Stimulated activated naive CD8-positive, alpha-beta T cell treated with anti-CD3 and anti-CD28 coated beads, Interleukin-15, Interleukin-2, amounts not matched to agents 100 ng/mL and 50 ng/mL, for 24 hours (primary cell): Measurements from ENCODE around the gene FHOD3.
A peak's percentile ranks its signal among the peaks of the same experiment; 100 is the strongest.

ENCODE experiments used
- H3K27ac Mint-ChIP-seq: one replicate; pipeline ENCODE4 v1.8.0; 2021; ENCODE audit warnings: mild to moderate bottlenecking, mixed read lengths
- H3K27me3 Mint-ChIP-seq: one replicate; pipeline ENCODE4 v1.8.0; 2021; ENCODE audit warnings: mixed read lengths
- H3K36me3 Mint-ChIP-seq: one replicate; pipeline ENCODE4 v1.8.0; 2021; ENCODE audit warnings: low read depth, mixed read lengths
- H3K4me1 Mint-ChIP-seq: one replicate; pipeline ENCODE4 v1.8.0; 2021; ENCODE audit warnings: low read depth, mixed read lengths
- H3K4me3 Mint-ChIP-seq: one replicate; pipeline ENCODE4 v1.8.0; 2021; ENCODE audit warnings: mild to moderate bottlenecking, mixed read lengths
- H3K9me3 Mint-ChIP-seq: one replicate; pipeline ENCODE4 v1.8.0; 2021; ENCODE audit warnings: mixed read lengths

FHOD3 gene

GRCh38 chr18:36828157-36828629 lies 530.7 kb downstream of the FHOD3 start:
- Mint-ChIP-seq H3K27me3 (no peaks in the 10 kb centered on the region), H3K4me1 (peaks cover 47% of the 10 kb centered on the region), H3K4me3 (peak overlapping the region; percentile 92), H3K27ac (peak overlapping the region; percentile 94), H3K36me3 (peaks cover 14% of the 10 kb centered on the region), H3K9me3 (no peaks in the 10 kb centered on the region)

DNA sequence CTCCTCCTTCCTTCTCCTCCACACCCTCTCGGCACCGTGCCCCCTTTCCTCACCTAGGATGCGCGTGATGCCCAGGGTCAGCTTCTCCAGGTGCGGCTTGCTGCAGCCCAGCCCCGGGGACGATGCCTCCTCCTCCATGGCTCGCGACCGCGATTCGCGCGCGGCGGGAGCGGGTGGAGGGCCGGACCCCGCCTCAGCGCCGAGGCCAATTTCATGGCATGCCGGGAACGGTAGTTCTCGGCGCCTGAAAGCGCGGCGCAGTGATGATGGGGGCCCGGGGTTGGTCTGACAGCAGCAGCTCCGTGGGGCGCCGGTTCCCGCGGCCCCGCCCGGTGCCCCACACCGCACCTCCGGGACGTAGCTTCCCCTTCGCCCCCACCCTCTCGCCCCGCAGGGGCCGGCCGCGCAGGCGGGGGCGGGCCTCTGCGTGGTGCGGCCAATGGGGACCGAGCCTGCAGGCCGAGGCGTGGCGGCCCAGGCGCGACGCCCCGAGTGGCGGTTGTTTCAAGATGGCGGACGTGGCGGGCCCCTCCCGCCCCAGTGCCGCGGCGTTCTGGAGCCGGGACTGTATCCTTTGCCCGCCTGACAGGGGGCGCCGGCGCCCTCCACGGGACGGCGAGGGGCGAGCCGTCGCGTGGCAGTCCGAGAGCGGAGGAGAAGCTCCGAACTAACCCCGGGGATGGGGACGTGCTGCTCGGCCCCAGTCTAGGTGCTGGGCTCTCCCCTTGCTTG lies 531.3 kb downstream of the FHOD3 start, which contains the start of the genes KIAA1328 and TPGS2:
Gene KIAA1328 (plus strand): TSS at position 498 of the 732 bp plus-strand sequence. CDS start 12 bp downstream, at position 510.
Gene TPGS2 (minus strand): TSS at position 373 of the 732 bp plus-strand sequence. CDS start 235 bp downstream, at position 138.
- Mint-ChIP-seq H3K9me3 (no peaks in the 10 kb centered on the region), H3K27ac (peak within 1 kb of the TSS; percentile 94), H3K4me3 (peak within 1 kb of the TSS; percentile 92), H3K4me1 (peaks cover 47% of the 10 kb centered on the region), H3K27me3 (no peaks in the 10 kb centered on the region), H3K36me3 (peaks cover 12% of the 10 kb centered on the region)
